HG03103 (cell line): ENCODE measurements around the gene POLN.

Experiments used
- ATAC-seq: cut with Tn5 transposase; IDR thresholded peaks from one replicate; pipeline ENCODE4 v1.9.1; 2021; ENCODE audit warnings: low read depth; ENCODE audit not compliant: unreplicated experiment

The POLN gene

GRCh38 chr4:2064276-2064991 is 177.5 kb downstream of the POLN start:
- no peak for ATAC-seq

GRCh38 chr4:2063557-2064275 is 178.2 kb downstream of the POLN start:
- no peak for ATAC-seq

DNA sequence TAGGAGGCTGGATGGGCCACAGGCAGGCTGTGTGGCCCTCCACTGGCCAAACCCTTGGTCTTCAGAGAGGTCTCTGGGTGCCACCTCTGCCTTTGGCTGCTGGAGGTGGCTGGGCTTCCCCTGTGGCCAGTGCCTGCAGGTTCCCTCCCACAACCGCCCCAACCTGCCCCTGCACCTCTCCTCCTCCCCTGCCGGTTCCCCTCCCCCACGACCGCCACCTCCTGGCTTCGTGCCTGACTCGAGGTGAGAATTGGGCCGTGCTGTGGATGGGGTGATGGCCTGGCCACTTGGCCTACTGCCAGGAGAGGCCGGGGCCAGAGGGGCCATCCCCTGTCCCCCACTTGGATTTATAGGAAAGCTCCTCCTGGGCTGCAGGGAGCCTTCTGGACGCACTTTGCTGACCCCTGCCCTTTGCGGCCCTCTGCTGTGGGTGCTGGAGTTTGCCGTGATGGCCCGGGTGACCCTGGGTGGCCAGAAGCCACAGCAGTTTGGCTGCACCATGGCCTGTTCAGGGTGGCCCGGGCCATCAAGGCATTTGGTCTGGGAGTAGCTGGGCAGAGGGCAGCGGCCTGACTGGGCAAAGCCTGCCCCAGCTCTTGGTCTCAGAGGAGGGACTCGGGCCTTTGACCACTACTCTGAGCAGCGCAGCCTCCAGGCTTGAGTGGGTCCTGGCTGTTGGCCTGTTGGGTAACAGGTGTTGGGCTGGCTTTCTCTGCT is 179.0 kb downstream of the POLN start:
- no peak for ATAC-seq

GRCh38 chr4:2062168-2062807 is 179.6 kb downstream of the POLN start:
- no peak for ATAC-seq

DNA sequence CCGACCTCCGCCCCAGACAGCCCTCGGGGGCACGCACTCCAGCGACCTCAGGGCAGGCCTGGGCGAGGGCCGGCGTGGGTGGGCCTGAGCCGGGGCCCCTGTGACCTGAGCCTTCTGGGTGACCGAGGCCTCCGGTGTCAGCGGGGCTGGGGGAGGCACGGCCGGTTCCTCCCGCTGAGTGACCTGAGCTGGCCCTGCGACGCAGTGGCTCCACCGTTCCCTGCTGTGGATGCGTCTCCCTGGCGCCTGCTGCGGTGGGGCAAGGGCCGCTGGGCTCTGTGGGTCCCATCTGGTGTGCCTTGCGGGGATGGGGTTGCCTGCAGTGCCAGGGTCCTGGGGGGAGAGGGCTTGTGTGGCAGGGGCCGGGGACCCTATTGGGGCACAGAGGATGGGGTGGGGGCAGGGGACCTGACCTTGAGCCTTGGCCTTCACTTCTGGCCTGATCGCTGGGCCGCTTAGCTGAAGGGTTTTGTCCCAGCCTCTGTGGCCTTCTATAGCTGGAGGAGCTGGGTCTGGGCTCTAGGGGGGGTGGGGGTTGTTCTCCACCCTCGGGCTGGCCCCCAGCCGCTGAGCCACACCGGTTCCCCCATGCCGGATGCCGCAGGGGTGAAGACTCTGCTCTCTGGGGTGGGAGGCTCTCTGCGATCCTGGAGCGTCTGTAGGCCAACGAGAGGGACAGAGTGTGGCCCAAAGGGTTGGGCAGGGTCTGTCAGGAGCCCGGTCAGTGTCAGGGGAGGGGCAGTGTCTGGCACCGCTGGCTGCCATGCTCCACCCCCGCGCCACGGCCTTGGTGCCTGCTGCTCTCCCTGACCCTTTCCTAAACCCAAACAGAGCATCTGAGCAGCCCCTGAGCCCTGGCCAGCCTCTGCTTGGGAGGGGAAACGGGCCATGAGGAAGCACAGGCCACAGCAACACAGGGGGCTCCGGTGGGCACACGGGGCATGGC is 180.5 kb downstream of the POLN start:
- no peak for ATAC-seq

- no peak for ATAC-seq
These were observed 181.2 kb downstream of the POLN start for GRCh38 chr4:2060611-2061185.

GRCh38 chr4:2059726-2060602 is 182.0 kb downstream of the POLN start:
- no peak for ATAC-seq

DNA sequence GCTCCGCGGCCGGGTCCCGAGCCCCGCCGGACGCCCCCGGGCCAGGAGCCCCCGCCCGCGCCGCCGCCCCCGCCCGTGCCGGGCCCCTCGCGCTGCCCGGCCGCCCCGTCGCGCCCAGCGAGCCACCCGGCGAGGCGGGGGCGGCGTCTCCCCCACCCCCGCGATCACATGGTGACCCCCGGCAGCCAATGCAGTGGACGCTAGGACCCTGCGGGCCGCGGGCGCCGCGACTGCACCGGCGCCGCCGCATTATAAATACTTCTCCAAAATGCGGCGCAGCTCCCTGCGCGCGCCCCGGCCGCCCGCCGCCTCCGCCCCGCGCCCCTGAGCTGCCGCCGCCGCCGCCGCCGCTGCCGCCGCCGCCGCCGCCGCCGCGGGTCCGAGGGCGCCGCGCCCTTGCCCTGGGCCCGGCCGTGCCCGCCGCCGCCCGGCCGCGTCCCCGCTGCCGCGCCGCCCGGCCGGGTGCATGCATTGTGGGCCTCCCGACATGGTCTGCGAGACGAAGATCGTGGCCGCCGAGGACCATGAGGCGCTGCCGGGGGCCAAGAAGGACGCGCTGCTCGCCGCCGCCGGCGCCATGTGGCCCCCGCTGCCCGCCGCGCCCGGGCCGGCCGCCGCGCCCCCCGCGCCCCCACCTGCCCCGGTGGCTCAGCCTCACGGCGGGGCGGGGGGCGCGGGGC is 182.7 kb downstream of the POLN start, which contains the start of gene NAT8L:
Gene NAT8L (plus strand): TSS at position 282 of the 680 bp plus-strand sequence. CDS start 185 bp downstream, at position 467.
- no peak for ATAC-seq

GRCh38 chr4:2058264-2059045 is 183.5 kb downstream of the POLN start:
- ATAC-seq: no peak

DNA sequence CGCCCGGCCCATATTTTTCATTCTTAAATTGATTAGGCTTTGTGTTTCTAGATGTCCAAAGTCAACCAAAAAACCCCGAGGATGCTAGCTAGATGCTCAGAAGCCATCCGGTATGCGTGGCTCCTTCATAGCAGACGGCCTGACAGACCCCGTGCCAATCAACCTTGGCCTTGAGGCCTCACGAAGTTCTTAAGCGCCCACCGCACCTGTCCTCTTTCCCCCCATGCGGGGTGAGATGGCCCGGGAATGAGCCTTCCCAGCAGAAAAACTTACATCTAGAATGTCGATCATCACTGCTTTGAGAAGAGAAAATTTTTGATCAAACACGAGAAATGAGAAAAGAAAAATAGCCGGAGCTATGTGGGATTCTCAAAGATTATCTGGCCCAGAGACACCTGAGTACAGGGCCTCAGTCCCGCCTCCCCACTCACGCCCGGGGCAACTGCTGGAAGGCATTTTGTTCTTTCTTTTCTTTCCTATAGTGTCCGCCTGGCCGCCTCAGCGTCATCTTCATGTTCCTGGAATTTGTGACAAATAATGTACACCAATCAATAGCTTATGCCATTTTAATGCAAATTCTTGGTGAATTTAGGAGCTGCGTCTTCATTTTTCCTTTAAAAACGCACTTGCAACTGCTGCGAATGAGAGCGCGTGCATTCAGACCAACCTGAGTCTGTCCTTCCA is 184.4 kb downstream of the POLN start:
- no peak for ATAC-seq

- ATAC-seq: no peak
These were observed 187.7 kb downstream of the POLN start for GRCh38 chr4:2054217-2054616.

- no peak for ATAC-seq
These were observed 190.8 kb downstream of the POLN start for GRCh38 chr4:2051086-2051485.

DNA sequence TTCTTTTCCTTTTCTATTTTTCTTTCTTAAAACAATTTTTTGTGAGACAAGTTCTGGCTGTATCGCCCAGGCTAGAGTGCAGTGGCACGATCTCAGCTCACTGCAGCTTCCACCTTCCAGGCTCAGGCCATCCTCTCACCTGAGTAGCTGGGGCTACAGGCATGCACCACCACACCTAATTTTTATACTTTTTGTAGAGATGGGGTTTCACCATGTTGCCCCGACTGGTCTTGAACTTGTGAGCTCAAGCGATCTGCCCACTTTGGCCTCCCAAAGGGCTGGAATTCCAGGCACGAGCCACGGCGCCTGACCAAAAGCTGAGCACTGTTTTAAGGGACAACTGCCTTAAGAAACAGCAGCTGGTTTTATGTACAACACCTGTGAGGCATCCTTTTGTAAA is 192.1 kb downstream of the POLN start:
- no peak for ATAC-seq

- ATAC-seq: no peak
These were observed 192.5 kb downstream of the POLN start for GRCh38 chr4:2049381-2049780.

DNA sequence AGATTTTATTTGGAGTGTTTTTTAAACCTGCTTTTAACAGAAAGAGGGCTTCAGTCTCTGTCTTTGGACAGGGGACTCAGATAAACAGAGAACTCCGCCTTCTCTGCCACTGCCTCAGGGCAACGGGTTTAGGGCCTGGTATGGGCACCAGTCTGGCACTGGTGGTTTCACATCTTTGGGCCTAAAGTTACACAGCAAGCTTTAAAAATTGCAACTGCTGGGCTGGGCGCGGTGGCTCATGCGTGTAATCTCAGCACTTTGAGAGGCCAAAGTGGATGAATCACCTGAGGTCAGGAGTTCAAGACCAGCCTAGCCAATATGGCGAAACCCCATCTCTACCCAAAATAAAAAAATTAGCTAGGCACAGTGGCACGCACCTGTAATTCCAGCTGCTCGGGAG is 193.1 kb downstream of the POLN start:
- no peak for ATAC-seq

DNA sequence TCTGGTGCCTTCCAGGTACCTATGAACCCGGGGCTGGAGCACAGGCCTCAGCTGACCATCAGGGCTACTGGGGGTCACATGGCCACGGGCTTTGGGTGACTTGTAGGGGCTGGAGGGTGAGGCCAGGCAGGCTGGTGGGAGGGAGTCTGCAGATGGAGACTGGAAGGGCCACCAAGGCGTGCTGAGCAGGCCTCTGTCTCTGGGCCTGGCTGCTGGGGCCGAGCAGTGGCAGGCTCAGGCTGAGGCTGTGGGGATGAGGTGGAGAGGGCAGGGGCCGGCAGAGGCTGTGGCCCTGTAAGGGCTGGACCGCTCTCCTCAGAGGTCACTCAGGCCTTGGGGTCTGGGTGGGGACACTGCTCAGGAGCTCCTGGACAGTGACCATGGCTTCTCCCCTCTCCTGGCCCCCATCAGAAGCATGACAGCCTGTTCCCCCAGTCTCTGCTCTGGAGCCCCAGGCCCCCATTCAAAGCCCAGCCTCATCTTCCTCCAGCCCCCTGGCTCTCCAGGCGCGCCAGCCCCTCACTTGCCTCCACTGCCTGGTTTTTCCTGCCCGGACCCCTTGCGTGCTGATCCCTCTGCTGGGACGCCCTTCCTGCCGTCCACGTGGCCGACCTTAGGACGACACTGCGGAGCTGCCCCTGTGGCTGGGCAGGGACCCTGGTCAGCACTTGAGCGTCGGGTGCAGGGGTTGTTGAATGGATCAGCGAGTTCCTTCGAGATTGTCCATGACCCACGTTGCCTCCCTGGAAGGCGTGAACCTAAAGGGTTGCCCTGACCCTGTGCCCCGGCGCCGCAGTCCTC is 193.9 kb downstream of the POLN start:
- no peak for ATAC-seq
